ENCODE results near the gene FAS.

Gene FAS

GRCh38 chr10:88990384-88991160 lies at the start of gene FAS:
TSS of gene FAS (plus strand) at chr10:88990798. CDS start at chr10:88990877, 79 bp downstream.
- peak; percentile 42 for DNase-seq (ENCODE audit: low spot score)

GRCh38 chr10:88941026-88941425 lies 49.6 kb upstream of the FAS start:
- no peak for DNase-seq (ENCODE audit: low spot score)

- no peak for DNase-seq (ENCODE audit: low spot score)
These were observed 46.8 kb upstream of the FAS start for GRCh38 chr10:88943778-88944177.

DNA sequence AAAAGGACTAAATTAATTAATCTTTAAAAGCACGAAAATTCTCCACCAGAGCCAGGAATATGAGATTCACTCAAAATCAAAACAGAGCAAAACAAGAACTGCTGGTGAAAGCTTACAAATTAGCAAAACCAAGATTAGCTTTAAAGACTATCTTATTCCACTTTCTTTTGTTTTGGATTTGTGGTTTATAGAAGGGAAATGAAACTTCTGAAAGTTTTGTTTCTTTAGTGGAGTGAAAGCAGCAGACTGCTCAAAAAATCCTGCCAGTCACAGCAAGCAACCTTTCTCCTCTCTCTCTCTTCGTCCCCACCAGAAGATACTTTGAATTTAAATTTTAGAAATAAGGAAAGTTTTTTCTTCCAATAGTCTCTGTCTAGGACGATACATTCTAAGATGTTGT lies 45.8 kb upstream of the FAS start:
- peak; percentile 28 for DNase-seq (ENCODE audit: low spot score)

DNA sequence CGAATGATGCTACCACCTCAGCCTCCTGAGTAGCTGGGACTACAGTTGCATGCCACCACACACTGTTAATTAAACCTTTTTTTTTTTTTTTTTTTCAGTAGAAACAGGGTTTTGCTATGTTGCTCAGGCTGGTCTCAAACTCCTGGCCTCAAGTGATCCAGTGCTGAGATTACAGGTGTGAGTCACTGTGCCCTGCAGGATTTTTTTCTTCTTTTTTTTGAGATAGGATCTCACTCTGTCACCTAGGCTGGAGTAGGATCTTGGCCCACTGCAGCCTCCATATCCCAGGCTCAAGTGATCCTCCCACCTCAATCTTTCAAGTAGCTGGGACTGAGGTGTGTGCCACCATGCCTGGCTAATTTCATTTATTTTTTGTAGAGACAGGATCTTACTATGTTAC lies 44.4 kb upstream of the FAS start:
- no peak for DNase-seq (ENCODE audit: low spot score)

GRCh38 chr10:88946965-88947590 lies 43.5 kb upstream of the FAS start:
- DNase-seq (ENCODE audit: low spot score) = no peak

DNA sequence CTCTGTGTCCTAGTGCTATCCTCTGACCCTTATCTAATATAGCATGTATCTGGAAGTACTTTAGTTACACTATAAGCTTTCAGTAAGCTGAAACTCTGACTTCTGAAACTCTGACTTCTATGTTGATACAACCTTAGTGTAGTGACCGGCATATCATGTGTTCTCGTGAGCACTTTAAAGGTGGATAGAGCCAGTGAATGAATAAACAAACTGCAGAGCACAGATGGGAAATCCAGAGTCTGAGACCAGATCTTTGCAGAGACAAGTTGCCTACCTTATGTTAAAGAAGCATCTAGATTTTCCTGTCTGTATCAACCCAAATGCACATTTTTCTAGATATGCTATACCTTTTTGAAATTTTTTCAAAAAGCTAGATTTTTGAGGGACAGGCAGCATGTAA lies 41.5 kb upstream of the FAS start:
- DNase-seq (ENCODE audit: low spot score) = no peak

GRCh38 chr10:88949912-88950837 lies 40.4 kb upstream of the FAS start:
- DNase-seq (ENCODE audit: low spot score) = no peak

DNA sequence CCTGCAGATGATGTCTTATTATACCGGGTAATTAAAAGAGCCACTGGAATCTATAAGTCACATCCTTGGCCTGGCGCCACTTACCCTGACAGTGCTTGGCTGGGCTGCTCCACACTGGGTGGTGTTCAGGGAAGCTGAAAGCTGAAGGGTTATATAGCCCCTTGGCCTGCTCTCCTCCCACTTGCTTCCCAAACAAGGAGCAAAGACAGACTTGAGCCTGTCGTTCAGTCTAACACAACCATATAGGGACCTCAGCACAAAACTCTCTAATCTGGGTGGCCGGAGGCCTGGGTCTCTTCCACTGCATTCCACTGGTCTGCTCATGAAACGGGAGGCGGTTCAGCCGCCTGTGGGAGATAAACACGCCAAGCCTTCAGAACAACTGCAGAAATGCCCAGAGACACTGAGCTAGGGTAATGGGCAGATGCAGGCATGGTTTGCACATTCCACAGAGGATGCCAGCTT lies 37.9 kb upstream of the FAS start, which contains the start of gene ACTA2:
TSS of gene ACTA2 (minus strand) at position 127 of the 465 bp plus-strand sequence. CDS start 3,843 bp downstream, outside the sequence.
- DNase-seq (ENCODE audit: low spot score) = no peak

GRCh38 chr10:88953662-88954061 lies 36.9 kb upstream of the FAS start:
- no peak for DNase-seq (ENCODE audit: low spot score)

DNA sequence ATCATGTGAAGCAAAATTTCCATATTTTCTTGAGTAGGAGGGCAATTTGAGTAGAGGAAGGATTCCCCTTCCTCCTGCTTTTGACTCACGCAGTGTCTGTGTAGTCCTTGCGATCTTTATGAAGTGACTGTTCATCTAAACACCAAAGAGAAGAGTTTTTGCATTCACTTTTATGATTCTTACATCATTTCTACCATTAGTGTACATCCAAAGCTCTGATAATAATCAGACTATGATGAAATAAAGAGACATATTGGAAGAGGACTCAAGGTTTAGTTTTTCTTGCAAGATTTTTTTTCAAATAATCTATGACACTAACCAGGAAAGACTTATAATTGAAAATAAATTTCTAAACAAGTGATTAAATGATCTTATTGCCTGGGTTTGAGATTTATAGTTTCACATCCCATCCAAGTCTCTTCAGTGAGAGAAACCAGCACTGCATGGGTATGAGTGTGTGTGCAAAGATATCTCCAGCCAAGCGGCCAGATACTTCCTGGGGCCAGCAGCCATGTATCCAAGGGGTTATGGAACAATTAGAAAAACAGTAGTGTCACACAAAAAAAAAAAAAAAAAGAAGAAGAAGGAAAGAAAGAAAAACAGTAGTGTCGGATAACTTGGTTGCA lies 36.0 kb upstream of the FAS start:
- no peak for DNase-seq (ENCODE audit: low spot score)

DNA sequence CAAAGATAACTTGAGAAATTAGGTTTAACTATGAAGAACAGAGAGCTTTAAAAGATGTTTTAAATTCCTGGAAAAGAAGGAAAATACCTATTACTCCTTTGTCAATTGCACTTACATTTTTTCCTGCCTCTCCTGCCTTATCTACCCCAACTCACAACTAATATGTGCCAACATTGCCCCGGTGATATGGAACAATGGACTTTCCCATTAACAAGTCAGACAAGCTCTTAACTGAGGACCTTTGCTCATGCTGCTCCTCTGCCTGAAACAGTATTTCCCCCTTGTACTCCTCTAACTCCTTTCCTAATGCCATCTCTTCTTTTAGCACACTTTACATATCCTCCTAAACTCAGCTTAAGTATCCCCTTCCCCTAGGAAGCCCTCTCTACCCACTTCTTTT lies 33.2 kb upstream of the FAS start:
- DNase-seq (ENCODE audit: low spot score) = no peak

DNA sequence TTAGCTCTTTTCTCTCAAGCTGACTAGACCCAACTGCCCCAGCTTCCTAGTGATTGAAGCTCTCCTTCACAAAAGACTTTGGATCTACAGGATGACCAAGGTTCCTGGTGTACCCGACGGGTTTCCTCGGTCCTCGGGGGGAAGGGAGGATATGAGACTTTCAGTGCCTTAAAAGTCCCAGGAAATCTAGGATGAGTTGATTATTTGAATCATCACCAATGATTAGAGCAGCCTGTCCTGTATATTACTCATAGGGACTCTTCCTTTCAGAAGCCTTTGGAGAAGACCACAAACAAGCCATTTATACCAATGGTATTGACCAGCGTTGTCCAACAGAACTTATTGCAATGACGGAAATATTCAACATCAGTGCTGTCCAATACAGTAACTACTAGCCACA lies 31.9 kb upstream of the FAS start:
- DNase-seq (ENCODE audit: low spot score) = no peak

DNA sequence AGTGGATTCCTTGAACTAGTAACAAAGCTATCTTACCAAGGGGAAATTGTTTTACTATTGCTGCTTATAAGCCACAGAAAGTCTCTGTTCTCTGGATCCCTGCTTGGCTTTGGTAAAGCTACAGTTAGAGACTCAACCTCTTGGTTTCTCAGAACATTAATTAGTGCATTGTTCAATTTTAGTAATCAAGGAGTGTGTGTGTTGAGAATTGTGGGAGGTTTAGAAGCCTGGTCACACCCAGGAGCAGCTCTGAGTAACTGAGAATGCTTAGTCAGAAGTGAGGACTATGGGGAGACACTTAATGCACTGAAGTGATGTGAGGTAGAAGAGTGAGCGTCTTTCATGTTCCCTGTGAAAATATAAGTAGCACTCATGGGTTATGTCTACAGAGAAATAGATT lies 29.8 kb upstream of the FAS start:
- no peak for DNase-seq (ENCODE audit: low spot score)

- no peak for DNase-seq (ENCODE audit: low spot score)
These were observed 29.3 kb upstream of the FAS start for GRCh38 chr10:88961266-88961665.

GRCh38 chr10:88962336-88962735 lies 28.3 kb upstream of the FAS start:
- DNase-seq (ENCODE audit: low spot score) = no peak

- no peak for DNase-seq (ENCODE audit: low spot score)
These were observed 27.3 kb upstream of the FAS start for GRCh38 chr10:88963318-88963717.

GRCh38 chr10:88964360-88964759 lies 26.2 kb upstream of the FAS start:
- DNase-seq (ENCODE audit: low spot score) = no peak

DNA sequence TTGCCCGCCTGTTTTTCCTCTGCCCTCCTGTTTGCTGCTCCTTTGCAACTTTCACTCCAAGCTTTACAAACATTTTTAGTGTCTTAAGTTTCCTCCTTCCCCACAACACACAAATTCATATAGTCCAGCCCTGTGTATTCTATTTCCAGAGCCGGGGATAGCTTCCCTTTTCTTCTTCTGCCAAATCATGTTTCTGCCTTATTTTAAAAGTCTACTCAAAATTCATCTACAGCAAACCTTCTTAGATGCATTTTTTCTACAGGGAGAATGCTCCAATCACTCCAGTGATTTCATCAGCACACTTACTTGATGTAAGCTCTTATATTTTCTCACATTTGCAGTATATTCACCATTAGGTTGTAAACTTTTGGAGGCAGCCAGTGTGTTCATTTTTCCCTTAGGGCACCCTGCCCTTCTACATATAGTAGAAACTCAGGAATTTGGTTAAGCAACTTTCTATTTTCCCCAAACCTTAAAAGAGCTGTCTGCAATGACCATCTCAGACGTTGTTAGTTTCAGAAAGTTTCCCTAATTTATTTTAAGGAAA lies 25.7 kb upstream of the FAS start:
- DNase-seq (ENCODE audit: low spot score) = no peak

DNA sequence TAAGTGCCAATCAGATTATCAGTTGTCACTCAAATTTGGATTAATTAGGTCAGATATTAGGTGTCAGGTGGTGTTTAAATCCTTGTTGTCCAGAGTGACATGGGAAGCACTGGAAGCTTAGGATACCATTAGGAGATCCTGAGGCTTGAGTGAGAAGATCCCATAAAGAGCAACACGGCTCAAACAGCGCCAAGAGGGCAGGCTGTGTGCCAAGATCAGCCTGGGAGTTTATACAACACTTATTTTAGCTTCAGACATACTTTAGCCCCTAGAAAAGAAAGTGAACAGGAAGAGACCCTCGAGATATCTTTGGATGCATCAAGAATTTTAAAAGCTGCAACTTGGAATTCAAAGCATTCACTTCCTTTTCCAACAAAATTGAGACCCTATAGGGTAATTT lies 23.8 kb upstream of the FAS start:
- DNase-seq (ENCODE audit: low spot score) = no peak

- DNase-seq (ENCODE audit: low spot score) = no peak
These were observed 22.2 kb upstream of the FAS start for GRCh38 chr10:88968391-88968790.

Measured in pons (tissue), 1 donor.